SK-N-MC (cell line): Measurements from ENCODE around the gene NFATC1.

Experiments
- DNase-seq: peaks from one replicate; pipeline ENCODE4 v3.0.0-alpha.2; 2011; ENCODE audit warnings: low read depth, low spot score
- H3K27ac ChIP-seq: fragments of 200-600 bp; sonication (generic); 2 replicates; pipeline ENCODE4 v1.5.1; 2016; ENCODE audit warnings: mixed run types
- H3K36me3 ChIP-seq: fragments of 200-600 bp; sonication (generic); 2 replicates; pipeline ENCODE4 v1.6.1; 2017; ENCODE audit warnings: antibody characterized with exemption, low read length, mixed read lengths; ENCODE audit not compliant: insufficient read depth
- H3K4me3 ChIP-seq: fragments of 200-600 bp; sonication (generic); 2 replicates; pipeline ENCODE4 v1.5.1; 2016
- H3K9ac ChIP-seq: fragments of 200-600 bp; sonication (generic); 2 replicates; pipeline ENCODE4 v1.8.0; 2017; ENCODE audit warnings: mixed run types, mixed read lengths; ENCODE audit not compliant: insufficient read length
- H3K9me3 ChIP-seq: fragments of 200-600 bp; sonication (generic); 2 replicates; pipeline ENCODE4 v1.6.1; 2017; ENCODE audit warnings: low read depth, mild to moderate bottlenecking, antibody characterized with exemption, low read length, moderate library complexity, mixed read lengths
- EZH2 ChIP-seq: fragments of 200-600 bp; sonication (generic); IDR thresholded peaks from one replicate; pipeline ENCODE4 v1.6.1; 2017; ENCODE audit warnings: antibody characterized with exemption
- FOXP2 ChIP-seq: optimal IDR thresholded peaks from 2 replicates; pipeline ENCODE3; 2011; ENCODE audit warnings: mild to moderate bottlenecking, moderate library complexity; ENCODE audit not compliant: insufficient read depth; ENCODE audit errors: extremely low read length, control extremely low read depth
- POLR2AphosphoS5 ChIP-seq: IDR thresholded peaks from 2 replicates; pipeline ENCODE4 v1.6.1; 2012; ENCODE audit warnings: mild to moderate bottlenecking, low read depth, low read length, borderline replicate concordance

Gene NFATC1

GRCh38 chr18:79487183-79487800 lies 91.6 kb downstream of the NFATC1 start:
- Histone ChIP-seq H3K4me3 (no peak overlapping the region), H3K27ac (no peak overlapping the region), H3K9ac (no peak overlapping the region), H3K36me3 (no peaks in the 10 kb centered on the region; the same call in 1 of the 2 replicates), H3K9me3 (no peaks in the 10 kb centered on the region)
- TF ChIP-seq FOXP2: no peak
- TF ChIP-seq POLR2AphosphoS5: no peak
- no peak for TF ChIP-seq EZH2
- no peak for DNase-seq

- Histone ChIP-seq H3K27ac (no peak overlapping the region), H3K9ac (no peak overlapping the region), H3K36me3 (no peaks in the 10 kb centered on the region; the same call in 1 of the 2 replicates), H3K4me3 (no peak overlapping the region), H3K9me3 (no peaks in the 10 kb centered on the region)
- TF ChIP-seq POLR2AphosphoS5: no peak
- TF ChIP-seq EZH2: no peak
- TF ChIP-seq FOXP2: no peak
- no peak for DNase-seq
Observed at GRCh38 chr18:79487801-79488201, 92.1 kb downstream of the NFATC1 start.

GRCh38 chr18:79488311-79489050 lies 92.8 kb downstream of the NFATC1 start:
- no peaks in the 10 kb centered on the region for H3K9me3 ChIP-seq
- DNase-seq: no peak
- H3K36me3 ChIP-seq: no peaks in the 10 kb centered on the region; the same call in 1 of the 2 replicates
- no peak overlapping the region for H3K27ac ChIP-seq
- H3K4me3 ChIP-seq: no peak overlapping the region
- no peak overlapping the region for H3K9ac ChIP-seq
- TF ChIP-seq FOXP2 (no peak), EZH2 (no peak), POLR2AphosphoS5 (no peak)

GRCh38 chr18:79489051-79489898 lies 93.5 kb downstream of the NFATC1 start:
- Histone ChIP-seq H3K4me3 (no peak overlapping the region), H3K9me3 (no peaks in the 10 kb centered on the region), H3K9ac (no peak overlapping the region), H3K36me3 (no peaks in the 10 kb centered on the region; the same call in 1 of the 2 replicates), H3K27ac (no peak overlapping the region)
- TF ChIP-seq FOXP2 (no peak), POLR2AphosphoS5 (no peak), EZH2 (no peak)
- DNase-seq: no peak

- no peak overlapping the region for H3K9ac ChIP-seq
Observed at GRCh38 chr18:79489899-79490625, 94.3 kb downstream of the NFATC1 start.

GRCh38 chr18:79490626-79491041 lies 94.9 kb downstream of the NFATC1 start:
- no peaks in the 10 kb centered on the region; the same call in 1 of the 2 replicates for H3K36me3 ChIP-seq
- H3K9me3 ChIP-seq: no peaks in the 10 kb centered on the region
- H3K9ac ChIP-seq: no peak overlapping the region
- TF ChIP-seq EZH2 (no peak), POLR2AphosphoS5 (no peak), FOXP2 (no peak)
- H3K27ac ChIP-seq: no peak overlapping the region
- H3K4me3 ChIP-seq: no peak overlapping the region
- no peak for DNase-seq

More at GRCh38 chr18:79489899-79490625, 94.3 kb downstream of the NFATC1 start:
- Histone ChIP-seq H3K36me3 (no peaks in the 10 kb centered on the region; the same call in 1 of the 2 replicates), H3K4me3 (no peak overlapping the region), H3K9me3 (no peaks in the 10 kb centered on the region), H3K27ac (no peak overlapping the region)
- no peak for DNase-seq
- TF ChIP-seq FOXP2 (no peak), EZH2 (no peak), POLR2AphosphoS5 (no peak)

GRCh38 chr18:79491081-79491551 lies 95.4 kb downstream of the NFATC1 start:
- no peaks in the 10 kb centered on the region; the same call in 1 of the 2 replicates for H3K36me3 ChIP-seq
- H3K27ac ChIP-seq: no peak overlapping the region
- no peak for DNase-seq
- H3K4me3 ChIP-seq: no peak overlapping the region
- TF ChIP-seq FOXP2 (no peak), POLR2AphosphoS5 (no peak), EZH2 (no peak)
- H3K9ac ChIP-seq: no peak overlapping the region
- H3K9me3 ChIP-seq: no peaks in the 10 kb centered on the region
